Measurements from ENCODE around the gene MTMR6.

DNA sequence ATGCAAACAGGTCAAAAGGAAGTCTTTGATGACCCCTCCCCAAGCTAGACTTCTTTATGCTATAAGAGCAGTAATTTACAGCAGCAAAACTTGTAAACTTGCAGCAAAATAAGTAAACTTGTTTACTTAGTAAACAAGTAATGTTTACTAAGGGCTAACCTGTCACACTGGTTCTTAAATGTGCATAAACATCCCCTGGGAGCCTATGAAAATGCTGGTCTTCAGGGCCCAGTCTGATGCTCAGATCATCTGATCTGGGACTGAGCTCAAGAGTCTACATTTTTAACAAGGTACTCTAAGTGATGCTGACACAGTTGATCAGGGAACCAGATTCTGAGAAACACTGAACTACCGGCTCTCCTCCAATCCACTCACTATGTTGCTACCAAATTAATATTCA, 53.4 kb downstream of the MTMR6 start:
- TF ChIP-seq EZH2 (IDR thresholded peaks at IDR 0.05; ENCODE audit: borderline replicate concordance, low read depth, low read length, poor library complexity, severe bottlenecking), result no peak
- TF ChIP-seq, protein P1, sequence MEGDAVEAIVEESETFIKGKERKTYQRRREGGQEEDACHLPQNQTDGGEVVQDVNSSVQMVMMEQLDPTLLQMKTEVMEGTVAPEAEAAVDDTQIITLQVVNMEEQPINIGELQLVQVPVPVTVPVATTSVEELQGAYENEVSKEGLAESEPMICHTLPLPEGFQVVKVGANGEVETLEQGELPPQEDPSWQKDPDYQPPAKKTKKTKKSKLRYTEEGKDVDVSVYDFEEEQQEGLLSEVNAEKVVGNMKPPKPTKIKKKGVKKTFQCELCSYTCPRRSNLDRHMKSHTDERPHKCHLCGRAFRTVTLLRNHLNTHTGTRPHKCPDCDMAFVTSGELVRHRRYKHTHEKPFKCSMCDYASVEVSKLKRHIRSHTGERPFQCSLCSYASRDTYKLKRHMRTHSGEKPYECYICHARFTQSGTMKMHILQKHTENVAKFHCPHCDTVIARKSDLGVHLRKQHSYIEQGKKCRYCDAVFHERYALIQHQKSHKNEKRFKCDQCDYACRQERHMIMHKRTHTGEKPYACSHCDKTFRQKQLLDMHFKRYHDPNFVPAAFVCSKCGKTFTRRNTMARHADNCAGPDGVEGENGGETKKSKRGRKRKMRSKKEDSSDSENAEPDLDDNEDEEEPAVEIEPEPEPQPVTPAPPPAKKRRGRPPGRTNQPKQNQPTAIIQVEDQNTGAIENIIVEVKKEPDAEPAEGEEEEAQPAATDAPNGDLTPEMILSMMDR (conservative IDR thresholded peaks at IDR 0.05; ENCODE audit: low read depth, low read length), result no peak
